ENCODE data around the gene SOWAHA. TPM values are rescaled to one million over a fixed set of nuclear protein-coding genes. Genes with fewer than 3 reads are reported as not detected.

The SOWAHA gene
- total RNA-seq, 1 donor from 2014 or later, result 0.20 TPM

- no peak for FAIRE-seq
- H3K4me1 ChIP-seq (ENCODE audit: insufficient read depth, low read length), result peaks cover 11% of the 10 kb centered on the region
These were observed 35.7 kb upstream of the SOWAHA start, which contains the start of gene SEPTIN8 for GRCh38 chr5:132777209-132778069. SEPTIN8 (minus strand) TSS chr5:132777239; CDS start chr5:132777137, 102 bp downstream.

GRCh38 chr5:132778129-132778528 is 35.0 kb upstream of the SOWAHA start:
- peak overlapping the region; percentile 94 for H3K4me2 ChIP-seq (ENCODE audit: low read length)
- peak overlapping the region; percentile 94 for H2AFZ ChIP-seq (ENCODE audit: low read depth, low read length)
- FAIRE-seq, result no peak
- TF ChIP-seq EZH2 (IDR thresholded peaks at IDR 0.05; ENCODE audit: insufficient read depth, low read length), result no peak
- no peak for TF ChIP-seq CTCF (IDR thresholded peaks at IDR 0.05; ENCODE audit: insufficient read depth, low read depth, low read length)
- Mint-ChIP-seq H3K27me3 (ENCODE audit: low read depth, unreplicated experiment) (no peaks in the 10 kb centered on the region), H3K9me3 (ENCODE audit: unreplicated experiment) (no peaks in the 10 kb centered on the region), H3K27ac (ENCODE audit: unreplicated experiment) (peak overlapping the region; percentile 71), H3K36me3 (ENCODE audit: low read depth, unreplicated experiment) (peaks cover 3% of the 10 kb centered on the region), H3K4me3 (ENCODE audit: unreplicated experiment) (peak overlapping the region; percentile 82), H3K4me1 (ENCODE audit: low read depth, unreplicated experiment) (peaks cover 42% of the 10 kb centered on the region)
- H3K9ac ChIP-seq (ENCODE audit: low read length), result no peak overlapping the region
- no peaks in the 10 kb centered on the region for H3K9me3 ChIP-seq (ENCODE audit: insufficient read depth, low read depth, low read length)
- H3K4me1 ChIP-seq (ENCODE audit: insufficient read depth, low read length), result peaks cover 11% of the 10 kb centered on the region
- peak overlapping the region; percentile 77 for H3K4me3 ChIP-seq (ENCODE audit: insufficient read depth, low read depth, low read length)
- H3K79me2 ChIP-seq (ENCODE audit: insufficient read depth, low read length), result peaks cover 44% of the 10 kb centered on the region
- no peak for DNase-seq (ENCODE audit: low read depth)
- no peaks in the 10 kb centered on the region for H3K27me3 ChIP-seq (ENCODE audit: insufficient read depth, low read length)
- H3K36me3 ChIP-seq (ENCODE audit: insufficient read depth, low read length), result no peaks in the 10 kb centered on the region
- no peak overlapping the region for H3K27ac ChIP-seq (ENCODE audit: low read depth, low read length)
- peaks cover 29% of the 10 kb centered on the region for H4K20me1 ChIP-seq (ENCODE audit: insufficient read depth, low read length)

More at GRCh38 chr5:132777209-132778069, 35.7 kb upstream of the SOWAHA start, which contains the start of gene SEPTIN8:
- Histone ChIP-seq H3K36me3 (ENCODE audit: insufficient read depth, low read length) (no peaks in the 10 kb centered on the region), H3K9me3 (ENCODE audit: insufficient read depth, low read depth, low read length) (no peaks in the 10 kb centered on the region), H3K27ac (ENCODE audit: low read depth, low read length) (peak within 1 kb of the TSS; percentile 30), H3K9ac (ENCODE audit: low read length) (peak within 1 kb of the TSS; percentile 79), H2AFZ (ENCODE audit: low read depth, low read length) (peak within 1 kb of the TSS; percentile 94), H4K20me1 (ENCODE audit: insufficient read depth, low read length) (peaks cover 33% of the 10 kb centered on the region), H3K27me3 (ENCODE audit: insufficient read depth, low read length) (no peaks in the 10 kb centered on the region), H3K79me2 (ENCODE audit: insufficient read depth, low read length) (peaks cover 51% of the 10 kb centered on the region), H3K4me2 (ENCODE audit: low read length) (peak within 1 kb of the TSS; percentile 94), H3K4me3 (ENCODE audit: insufficient read depth, low read depth, low read length) (peak within 1 kb of the TSS; percentile 77)
- H3K27ac Mint-ChIP-seq (ENCODE audit: unreplicated experiment), result peak within 1 kb of the TSS; percentile 71
- peak; percentile 31 for TF ChIP-seq EZH2 (IDR thresholded peaks at IDR 0.05; ENCODE audit: insufficient read depth, low read length)
- no peak for TF ChIP-seq CTCF (IDR thresholded peaks at IDR 0.05; ENCODE audit: insufficient read depth, low read depth, low read length)
- H3K4me3 Mint-ChIP-seq (ENCODE audit: unreplicated experiment), result peak within 1 kb of the TSS; percentile 92
- no peaks in the 10 kb centered on the region for H3K9me3 Mint-ChIP-seq (ENCODE audit: unreplicated experiment)
- DNase-seq (ENCODE audit: low read depth), result no peak
- H3K4me1 Mint-ChIP-seq (ENCODE audit: low read depth, unreplicated experiment), result peaks cover 44% of the 10 kb centered on the region
- no peaks in the 10 kb centered on the region for H3K27me3 Mint-ChIP-seq (ENCODE audit: low read depth, unreplicated experiment)
- H3K36me3 Mint-ChIP-seq (ENCODE audit: low read depth, unreplicated experiment), result peaks cover 3% of the 10 kb centered on the region

Data from astrocyte (in vitro differentiated cells and primary cell).